H9 (cell line): Measurements from ENCODE around the gene HMGCS1. TPM values are rescaled to one million over a fixed set of nuclear protein-coding genes. Genes with fewer than 3 reads are reported as not detected.

Source experiments
- DNase-seq: peaks from one replicate; pipeline ENCODE4 v3.0.0-alpha.2; 2017
- H2AFZ ChIP-seq: one replicate; pipeline ENCODE4 v1.6.1; 2013; ENCODE audit warnings: mild to moderate bottlenecking, low read length, control low read depth, moderate library complexity
- H2AK5ac ChIP-seq: 2 replicates; pipeline ENCODE4 v1.6.1; 2013; ENCODE audit warnings: low read length, control low read depth, mixed read lengths; ENCODE audit not compliant: insufficient read length
- H2BK120ac ChIP-seq: one replicate; pipeline ENCODE4 v1.6.1; 2013; ENCODE audit warnings: low read depth, mild to moderate bottlenecking, low read length, control low read depth, inconsistent platforms; ENCODE audit not compliant: poor library complexity, severe bottlenecking
- H2BK12ac ChIP-seq: 2 replicates; pipeline ENCODE4 v1.6.1; 2013; ENCODE audit warnings: low read length, control low read depth, mixed read lengths, low read depth; ENCODE audit not compliant: insufficient read length
- H2BK15ac ChIP-seq: 2 replicates; pipeline ENCODE4 v1.6.1; 2013; ENCODE audit warnings: low read depth, low read length, control low read depth
- H2BK20ac ChIP-seq: one replicate; pipeline ENCODE4 v1.6.1; 2013; ENCODE audit warnings: low read depth, mild to moderate bottlenecking, low read length, control low read depth, inconsistent platforms; ENCODE audit not compliant: poor library complexity, severe bottlenecking
- H2BK5ac ChIP-seq: 2 replicates; pipeline ENCODE4 v1.6.1; 2013; ENCODE audit warnings: low read length, control low read depth, mixed read lengths; ENCODE audit not compliant: insufficient read length
- H3K14ac ChIP-seq: 2 replicates; pipeline ENCODE4 v1.6.1; 2013; ENCODE audit warnings: low read length, control low read depth; ENCODE audit not compliant: insufficient read depth
- H3K18ac ChIP-seq: 2 replicates; pipeline ENCODE4 v1.6.1; 2013; ENCODE audit warnings: low read depth, mild to moderate bottlenecking, mixed read lengths, low read length, control low read depth; ENCODE audit not compliant: insufficient read length
- H3K23ac ChIP-seq: 2 replicates; pipeline ENCODE4 v1.6.1; 2013; ENCODE audit warnings: low read length, control low read depth, mixed read lengths, low read depth; ENCODE audit not compliant: insufficient read length
- H3K23me2 ChIP-seq: 2 replicates; pipeline ENCODE4 v1.6.1; 2013; ENCODE audit warnings: low read depth, mild to moderate bottlenecking, mixed read lengths, low read length, control low read depth; ENCODE audit not compliant: insufficient read length, poor library complexity, severe bottlenecking
- H3K27ac ChIP-seq: 2 replicates; pipeline ENCODE4 v1.5.1; 2013; ENCODE audit warnings: low read length, control low read depth, mixed read lengths, low read depth; ENCODE audit not compliant: insufficient read length
- H3K27me3 ChIP-seq: 2 replicates; pipeline ENCODE4 v1.6.1; 2013; ENCODE audit warnings: low read length, control low read depth, inconsistent platforms; ENCODE audit not compliant: insufficient read depth
- H3K4ac ChIP-seq: 2 replicates; pipeline ENCODE4 v1.6.1; 2013; ENCODE audit warnings: low read depth, mild to moderate bottlenecking, control low read depth, inconsistent platforms, low read length, moderate library complexity
- H3K4me1 ChIP-seq: 2 replicates; pipeline ENCODE4 v1.6.1; 2013; ENCODE audit warnings: low read length, control low read depth, inconsistent platforms; ENCODE audit not compliant: insufficient read depth
- H3K4me2 ChIP-seq: 2 replicates; pipeline ENCODE4 v1.6.1; 2013; ENCODE audit warnings: low read length, control low read depth, mixed read lengths; ENCODE audit not compliant: insufficient read length, insufficient read depth
- H3K56ac ChIP-seq: 2 replicates; pipeline ENCODE4 v1.6.1; 2013; ENCODE audit warnings: low read depth, mild to moderate bottlenecking, mixed read lengths, low read length, control low read depth; ENCODE audit not compliant: insufficient read length
- H3K79me1 ChIP-seq: 2 replicates; pipeline ENCODE4 v1.6.1; 2013; ENCODE audit warnings: low read depth, mild to moderate bottlenecking, moderate library complexity, low read length, control low read depth, inconsistent platforms; ENCODE audit not compliant: insufficient read depth, poor library complexity, severe bottlenecking
- H3K79me2 ChIP-seq: 2 replicates; pipeline ENCODE4 v1.6.1; 2013; ENCODE audit warnings: low read length, control low read depth, inconsistent platforms; ENCODE audit not compliant: insufficient read depth
- H3K9ac ChIP-seq: 2 replicates; pipeline ENCODE4 v1.6.1; 2013; ENCODE audit warnings: low read length, control low read depth, mixed read lengths; ENCODE audit not compliant: insufficient read length; ENCODE audit errors: extremely low read depth
- H3K9me3 ChIP-seq: one replicate; pipeline ENCODE4 v1.6.1; 2013; ENCODE audit warnings: low read depth, low read length, inconsistent platforms; ENCODE audit not compliant: control insufficient read depth
- H3T11ph ChIP-seq: one replicate; pipeline ENCODE4 v1.6.1; 2013; ENCODE audit warnings: mild to moderate bottlenecking, low read length, control low read depth, inconsistent platforms
- H4K20me1 ChIP-seq: one replicate; pipeline ENCODE4 v1.6.1; 2013; ENCODE audit not compliant: control insufficient read depth, insufficient read length, insufficient read depth
- H4K5ac ChIP-seq: 2 replicates; pipeline ENCODE4 v1.6.1; 2013; ENCODE audit warnings: low read depth, mild to moderate bottlenecking, mixed read lengths, low read length, control low read depth; ENCODE audit not compliant: insufficient read length
- H4K8ac ChIP-seq: replicated peaks from 2 replicates; pipeline ENCODE4 v1.6.1; 2013; ENCODE audit warnings: low read length, control low read depth, mixed read lengths, low read depth; ENCODE audit not compliant: insufficient read length
- H4K91ac ChIP-seq: 2 replicates; pipeline ENCODE4 v1.6.1; 2013; ENCODE audit warnings: low read depth, mild to moderate bottlenecking, moderate library complexity, mixed read lengths, low read length, control low read depth; ENCODE audit not compliant: insufficient read length
- H3K27ac Mint-ChIP-seq, 3 experiments: 2 replicates in 2 of 3; 3 replicates in 1 of 3; pipeline ENCODE4 v1.8.0; 2020 to 2021; ENCODE audit warnings: mixed read lengths in 3 of 3, mild to moderate bottlenecking in 1 of 3, moderate library complexity in 1 of 3
- H3K27me3 Mint-ChIP-seq: 2 replicates; pipeline ENCODE4 v1.8.0; 2021; ENCODE audit warnings: low read depth, mild to moderate bottlenecking, moderate library complexity, mixed read lengths
- H3K36me3 Mint-ChIP-seq, 3 experiments: 2 replicates in 2 of 3; 3 replicates in 1 of 3; pipeline ENCODE4 v1.8.0; 2020 to 2021; ENCODE audit warnings: low read depth in 3 of 3, mixed read lengths in 3 of 3; ENCODE audit not compliant: insufficient read depth in 1 of 3
- H3K4me1 Mint-ChIP-seq, 2 experiments: 2 replicates each; pipeline ENCODE4 v1.8.0; 2020; ENCODE audit warnings: mixed read lengths in 2 of 2
- H3K4me3 Mint-ChIP-seq, 2 experiments: 2 replicates in 1 of 2; 3 replicates in 1 of 2; pipeline ENCODE4 v1.8.0; 2020 to 2021; ENCODE audit warnings: mild to moderate bottlenecking in 2 of 2, mixed read lengths in 2 of 2, moderate library complexity in 1 of 2
- H3K9me3 Mint-ChIP-seq, 2 experiments: 2 replicates in 1 of 2; 3 replicates in 1 of 2; pipeline ENCODE4 v1.8.0; 2020; ENCODE audit warnings: mild to moderate bottlenecking in 2 of 2, mixed read lengths in 2 of 2, moderate library complexity in 1 of 2
- WGBS: extraction: QIAGEN DNeasy Blood & Tissue Kit; methylation state at CpG from one replicate; pipeline ENCODE4 v1.1.7; 2013; ENCODE audit warnings: missing lambda C conversion rate, low lambda C conversion rate, mixed read lengths; ENCODE audit not compliant: insufficient read length; ENCODE audit errors: extremely low coverage; 5-methylcytosine and 5-hydroxymethylcytosine counted together
- total RNA-seq: library from RNA; stranded (reverse); gene quantifications from 2 replicates; pipeline ENCODE4 v1.2.1, GENCODE V29; 2021
- TF ChIP-seq, protein P1 (sequence below): fragments of 200-600 bp; sonication (generic); conservative IDR thresholded peaks from 3 replicates; pipeline ENCODE4 v1.8.0; 2021; ENCODE audit warnings: antibody characterized with exemption, mild to moderate bottlenecking

Gene HMGCS1
- total RNA-seq, 1 experiment from 2014 or later: 147 TPM

DNA sequence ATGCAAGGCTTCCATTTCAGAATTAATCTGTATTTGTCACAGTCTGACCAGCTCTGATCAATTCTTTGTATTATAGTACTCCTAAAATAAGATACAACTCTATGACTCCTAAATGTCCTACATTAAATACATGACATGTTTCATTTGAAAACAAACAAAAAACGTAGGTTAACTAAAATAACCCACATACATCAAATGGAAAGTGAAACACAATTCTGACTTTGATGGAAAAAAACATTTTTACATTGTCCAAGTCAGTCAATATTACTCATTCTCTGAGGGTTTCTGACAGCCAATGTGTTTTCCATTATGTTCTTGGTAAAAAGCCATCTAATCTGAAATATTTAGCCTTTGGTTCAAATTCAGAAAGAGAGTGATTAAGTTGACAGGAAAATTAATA, 8.7 kb downstream of the HMGCS1 start:
- Mint-ChIP-seq H3K4me3 (no peak overlapping the region), H3K36me3 (peaks cover 17 to 25% (median 21%) of the 10 kb centered on the region in 3 experiments), H3K27ac (no peak overlapping the region), H3K4me1 (peaks cover 46 to 50% of the 10 kb centered on the region in 2 experiments), H3K9me3 (no peaks in the 10 kb centered on the region), H3K27me3 (no peaks in the 10 kb centered on the region)
- Histone ChIP-seq H3K9me3 (no peaks in the 10 kb centered on the region), H3T11ph (no peak overlapping the region), H3K18ac (no peak overlapping the region), H2AK5ac (no peak overlapping the region), H3K79me2 (peaks cover 72% of the 10 kb centered on the region), H3K4ac (no peak overlapping the region), H4K20me1 (peaks cover 2% of the 10 kb centered on the region), H3K23me2 (no peaks in the 10 kb centered on the region), H3K9ac (no peak overlapping the region), H3K4me1 (peaks cover 5% of the 10 kb centered on the region; the same call in 1 of the 2 replicates), H3K27me3 (no peaks in the 10 kb centered on the region), H2BK120ac (no peak overlapping the region), H2BK12ac (no peak overlapping the region), H4K5ac (no peak overlapping the region), H3K23ac (no peak overlapping the region), H3K56ac (no peak overlapping the region), H2AFZ (no peak overlapping the region), H3K79me1 (peaks cover 3% of the 10 kb centered on the region), H3K27ac (no peak overlapping the region), H3K14ac (no peak overlapping the region), H2BK5ac (no peak overlapping the region), H4K8ac (no peak overlapping the region), H2BK20ac (no peak overlapping the region), H4K91ac (no peak overlapping the region), H3K4me2 (no peak overlapping the region), H2BK15ac (no peak overlapping the region)
- WGBS: no CpG with 5 or more reads among the region's 1 CpG
- TF ChIP-seq, protein P1, sequence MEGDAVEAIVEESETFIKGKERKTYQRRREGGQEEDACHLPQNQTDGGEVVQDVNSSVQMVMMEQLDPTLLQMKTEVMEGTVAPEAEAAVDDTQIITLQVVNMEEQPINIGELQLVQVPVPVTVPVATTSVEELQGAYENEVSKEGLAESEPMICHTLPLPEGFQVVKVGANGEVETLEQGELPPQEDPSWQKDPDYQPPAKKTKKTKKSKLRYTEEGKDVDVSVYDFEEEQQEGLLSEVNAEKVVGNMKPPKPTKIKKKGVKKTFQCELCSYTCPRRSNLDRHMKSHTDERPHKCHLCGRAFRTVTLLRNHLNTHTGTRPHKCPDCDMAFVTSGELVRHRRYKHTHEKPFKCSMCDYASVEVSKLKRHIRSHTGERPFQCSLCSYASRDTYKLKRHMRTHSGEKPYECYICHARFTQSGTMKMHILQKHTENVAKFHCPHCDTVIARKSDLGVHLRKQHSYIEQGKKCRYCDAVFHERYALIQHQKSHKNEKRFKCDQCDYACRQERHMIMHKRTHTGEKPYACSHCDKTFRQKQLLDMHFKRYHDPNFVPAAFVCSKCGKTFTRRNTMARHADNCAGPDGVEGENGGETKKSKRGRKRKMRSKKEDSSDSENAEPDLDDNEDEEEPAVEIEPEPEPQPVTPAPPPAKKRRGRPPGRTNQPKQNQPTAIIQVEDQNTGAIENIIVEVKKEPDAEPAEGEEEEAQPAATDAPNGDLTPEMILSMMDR: no peak
- no peak for DNase-seq
